ENCODE results near the gene SLC25A36. TPM values are rescaled to one million over a fixed set of nuclear protein-coding genes. Genes with fewer than 3 reads are reported as not detected.
"Not testable (repeated sequence)": the region's sequence is repeated elsewhere in the genome, so short reads cannot be mapped to it uniquely, and the experiment has no call there.

SLC25A36 gene
- total and polyA plus RNA-seq, 2 donors (not counting 3 experiments of a cell fraction or from before 2014, with no cell fraction given), result 17.7 to 38.8 TPM

GRCh38 chr3:140950144-140950543, 8.5 kb downstream of the SLC25A36 start:
- Histone ChIP-seq H3K4me2 (ENCODE audit: insufficient read depth, low read length) (no peak overlapping the region), H3K27ac (ENCODE audit: insufficient read depth, low read depth, low read length) (no peak overlapping the region), H3K9me1 (replicated peaks; ENCODE audit: control insufficient read depth, extremely low read depth, insufficient read depth, low read length) (no peaks in the 10 kb centered on the region), H4K20me1 (replicated peaks; ENCODE audit: control insufficient read depth, extremely low read depth, insufficient read depth, low read length) (no peaks in the 10 kb centered on the region), H3K4me3 (replicated peaks in 1 of 3; ENCODE audit: insufficient read depth in 1 of 3, low read depth in 1 of 3, low read length in 3 of 3) (no peak overlapping the region), H3K27me3 (ENCODE audit: control insufficient read depth in 2 of 2, insufficient read depth in 2 of 2, low read length in 2 of 2) (no peaks in the 10 kb centered on the region), H3K9ac (replicated peaks; ENCODE audit: extremely low read depth, insufficient read depth, low read length) (no peak overlapping the region), H2AFZ (ENCODE audit: low read depth, low read length) (no peak overlapping the region), H3K4me1 (ENCODE audit: control insufficient read depth, extremely low read depth, insufficient read depth, low read length) (no peaks in the 10 kb centered on the region), H3K36me3 (ENCODE audit: control insufficient read depth in 2 of 2, extremely low read depth in 1 of 2, insufficient read depth in 2 of 2, low read length in 2 of 2) (no peaks in the 10 kb centered on the region), H3K9me3 (replicated peaks; ENCODE audit: control insufficient read depth, insufficient read depth, low read length) (no peaks in the 10 kb centered on the region), H3K79me2 (ENCODE audit: control insufficient read depth, insufficient read depth, low read length) (peaks cover 85% of the 10 kb centered on the region)
- CTCF ChIA-PET, result no interaction called here
- TF ChIP-seq FOS (IDR thresholded peaks at IDR 0.05; ENCODE audit: borderline replicate concordance, insufficient read depth, low read length) (no peak), MYC (IDR thresholded peaks at IDR 0.05; ENCODE audit: low read depth, low read length) (no peak)
- POLR2A ChIA-PET, result no interaction called here
- intact Hi-C loops (cut with micrococcal nuclease), result no loop called here
- no TSS peak for BruUV-seq (replicated peaks)
- DNase-seq (ENCODE audit: low read depth, low spot score), result no peak
- FAIRE-seq, result no peak
- dilution Hi-C loops (cut with MboI; ENCODE audit: extremely low pct_ligation_motif_present, low sequenced_read_pairs), result no loop called here

GRCh38 chr3:140950863-140951262, 9.2 kb downstream of the SLC25A36 start:
- no peak for FAIRE-seq
- POLR2A ChIA-PET, result no interaction called here
- no peak overlapping the region for H3K27ac ChIP-seq (ENCODE audit: insufficient read depth, low read depth, low read length)

DNA sequence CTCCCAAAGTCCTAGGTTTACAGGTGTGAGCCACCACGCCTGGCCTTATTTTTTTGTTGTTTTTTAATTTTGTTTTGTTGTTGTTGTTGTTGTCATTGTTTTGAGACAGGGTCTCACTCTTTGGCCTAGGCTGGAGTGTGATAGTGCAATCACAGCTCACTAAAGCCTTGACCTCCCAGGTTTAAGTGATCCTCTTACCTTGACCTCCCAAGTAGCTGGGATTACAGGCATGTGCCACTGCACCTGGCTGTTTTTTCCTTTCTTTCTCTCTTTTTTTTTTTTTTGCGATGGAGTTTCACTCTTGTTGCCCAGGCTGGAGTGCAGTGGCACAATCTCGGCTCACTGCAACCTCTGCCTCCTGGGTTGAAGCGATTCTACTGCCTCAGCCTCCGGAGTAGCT, 10.1 kb downstream of the SLC25A36 start:
- peaks cover 82% of the 10 kb centered on the region for H3K79me2 ChIP-seq (ENCODE audit: control insufficient read depth, insufficient read depth, low read length)
- H3K9ac ChIP-seq (replicated peaks; ENCODE audit: extremely low read depth, insufficient read depth, low read length); H3K9me3 ChIP-seq (replicated peaks; ENCODE audit: control insufficient read depth, insufficient read depth, low read length); intact Hi-C loops (cut with micrococcal nuclease); H2AFZ ChIP-seq (ENCODE audit: low read depth, low read length); DNase-seq (ENCODE audit: low read depth, low spot score); BruUV-seq (replicated peaks); CTCF ChIA-PET; POLR2A ChIA-PET; H3K9me1 ChIP-seq (replicated peaks; ENCODE audit: control insufficient read depth, extremely low read depth, insufficient read depth, low read length); H3K4me2 ChIP-seq (ENCODE audit: insufficient read depth, low read length); H3K36me3 ChIP-seq (ENCODE audit: control insufficient read depth in 2 of 2, extremely low read depth in 1 of 2, insufficient read depth in 2 of 2, low read length in 2 of 2); H3K4me1 ChIP-seq (ENCODE audit: control insufficient read depth, extremely low read depth, insufficient read depth, low read length); H3K27me3 ChIP-seq (ENCODE audit: control insufficient read depth in 2 of 2, insufficient read depth in 2 of 2, low read length in 2 of 2); H3K27ac ChIP-seq (ENCODE audit: insufficient read depth, low read depth, low read length); dilution Hi-C loops (cut with MboI; ENCODE audit: extremely low pct_ligation_motif_present, low sequenced_read_pairs); H3K4me3 ChIP-seq (replicated peaks in 1 of 3; ENCODE audit: insufficient read depth in 1 of 3, low read depth in 1 of 3, low read length in 3 of 3); FAIRE-seq; H4K20me1 ChIP-seq (replicated peaks; ENCODE audit: control insufficient read depth, extremely low read depth, insufficient read depth, low read length): not testable (repeated sequence)

More at GRCh38 chr3:140950863-140951262, 9.2 kb downstream of the SLC25A36 start:
- no peak overlapping the region for H2AFZ ChIP-seq (ENCODE audit: low read depth, low read length)
- DNase-seq (ENCODE audit: low read depth, low spot score), result no peak
- no peak overlapping the region for H3K4me3 ChIP-seq (replicated peaks in 1 of 3; ENCODE audit: insufficient read depth in 1 of 3, low read depth in 1 of 3, low read length in 3 of 3)
- intact Hi-C loops (cut with micrococcal nuclease), result no loop called here
- no peaks in the 10 kb centered on the region for H3K4me1 ChIP-seq (ENCODE audit: control insufficient read depth, extremely low read depth, insufficient read depth, low read length)
- TF ChIP-seq CTCF (IDR thresholded peaks at IDR 0.05; ENCODE audit: extremely low read depth in 1 of 2, insufficient read depth in 1 of 2, low read depth in 1 of 2, low read length in 2 of 2) (no peak), MYC (IDR thresholded peaks at IDR 0.05; ENCODE audit: low read depth, low read length) (no peak), GATA2 (IDR thresholded peaks at IDR 0.05; ENCODE audit: insufficient read depth, insufficient read length, low read depth, low read length) (no peak), FOS (IDR thresholded peaks at IDR 0.05; ENCODE audit: borderline replicate concordance, insufficient read depth, low read length) (no peak), JUN (IDR thresholded peaks at IDR 0.05; ENCODE audit: borderline replicate concordance, insufficient read depth, insufficient read length, low read depth) (no peak), EZH2 (IDR thresholded peaks at IDR 0.05; ENCODE audit: borderline replicate concordance, low read depth, low read length, severe bottlenecking) (no peak)
- TF ChIP-seq, protein P1, sequence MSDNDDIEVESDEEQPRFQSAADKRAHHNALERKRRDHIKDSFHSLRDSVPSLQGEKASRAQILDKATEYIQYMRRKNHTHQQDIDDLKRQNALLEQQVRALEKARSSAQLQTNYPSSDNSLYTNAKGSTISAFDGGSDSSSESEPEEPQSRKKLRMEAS (IDR thresholded peaks at IDR 0.05; ENCODE audit: insufficient read depth, insufficient read length), result no peak
- no TSS peak for BruUV-seq (replicated peaks)
- CTCF ChIA-PET, result no interaction called here
- H4K20me1 ChIP-seq (replicated peaks; ENCODE audit: control insufficient read depth, extremely low read depth, insufficient read depth, low read length), result peaks cover 2% of the 10 kb centered on the region
- H3K4me2 ChIP-seq (ENCODE audit: insufficient read depth, low read length), result no peak overlapping the region
- H3K79me2 ChIP-seq (ENCODE audit: control insufficient read depth, insufficient read depth, low read length), result peaks cover 85% of the 10 kb centered on the region
- H3K27me3 ChIP-seq (ENCODE audit: control insufficient read depth in 2 of 2, insufficient read depth in 2 of 2, low read length in 2 of 2), result no peaks in the 10 kb centered on the region
- no peaks in the 10 kb centered on the region for H3K36me3 ChIP-seq (ENCODE audit: control insufficient read depth in 2 of 2, extremely low read depth in 1 of 2, insufficient read depth in 2 of 2, low read length in 2 of 2)
- H3K9ac ChIP-seq (replicated peaks; ENCODE audit: extremely low read depth, insufficient read depth, low read length), result no peak overlapping the region
- no peaks in the 10 kb centered on the region for H3K9me1 ChIP-seq (replicated peaks; ENCODE audit: control insufficient read depth, extremely low read depth, insufficient read depth, low read length)
- no peaks in the 10 kb centered on the region for H3K9me3 ChIP-seq (replicated peaks; ENCODE audit: control insufficient read depth, insufficient read depth, low read length)
- dilution Hi-C loops (cut with MboI; ENCODE audit: extremely low pct_ligation_motif_present, low sequenced_read_pairs), result no loop called here

Measured in endothelial cell of umbilical vein (primary cell).